Fibroblast of lung (primary cell): Measurements from ENCODE around the gene PTPRF. TPM values are rescaled to one million over a fixed set of nuclear protein-coding genes. Genes with fewer than 3 reads are reported as not detected.

Experiments
- DNase-seq, 2 donors: peaks; one replicate each; pipeline versions ENCODE4 v3.0.0 to v3.0.0-alpha.2; 2010; ENCODE audit warnings: low read depth in 2 of 2
- H2AFZ ChIP-seq: 2 replicates; pipeline ENCODE4 v1.5.1; 2012; ENCODE audit warnings: low read length, control low read depth, inconsistent platforms
- H3K27ac ChIP-seq: 2 replicates; pipeline ENCODE4 v1.5.1; 2011; ENCODE audit warnings: low read length, control low read depth; ENCODE audit not compliant: insufficient read depth
- H3K27me3 ChIP-seq: 2 replicates; pipeline ENCODE4 v1.5.1; 2011; ENCODE audit warnings: mild to moderate bottlenecking, low read length; ENCODE audit not compliant: control insufficient read depth, insufficient read depth
- H3K36me3 ChIP-seq: 2 replicates; pipeline ENCODE4 v1.5.1; 2011; ENCODE audit warnings: low read length; ENCODE audit not compliant: control insufficient read depth, insufficient read depth
- H3K4me1 ChIP-seq: 2 replicates; pipeline ENCODE4 v1.5.1; 2011; ENCODE audit warnings: low read length; ENCODE audit not compliant: control insufficient read depth, insufficient read depth; ENCODE audit errors: extremely low read depth
- H3K4me2 ChIP-seq: 2 replicates; pipeline ENCODE4 v1.5.1; 2011; ENCODE audit warnings: low read length, control low read depth; ENCODE audit not compliant: insufficient read depth; ENCODE audit errors: extremely low read depth
- H3K4me3 ChIP-seq, 4 experiments: fragments of 200-600 bp in 1 of 4; sonication (generic) in 1 of 4; replicated peaks in 1 of 4; 2 replicates each; pipeline ENCODE4 v1.5.1; 2011 to 2016; ENCODE audit warnings: low read length in 4 of 4, low read depth in 3 of 4, mild to moderate bottlenecking in 3 of 4, control low read depth in 2 of 4, inconsistent platforms in 1 of 4, mixed read lengths in 1 of 4; ENCODE audit not compliant: insufficient read depth in 1 of 4; ENCODE audit errors: control extremely low read depth in 1 of 4
- H3K79me2 ChIP-seq: 2 replicates; pipeline ENCODE4 v1.5.1; 2012; ENCODE audit warnings: mild to moderate bottlenecking, low read length, inconsistent platforms; ENCODE audit not compliant: control insufficient read depth, insufficient read depth
- H3K9ac ChIP-seq: 2 replicates; pipeline ENCODE4 v1.5.1; 2011; ENCODE audit warnings: mild to moderate bottlenecking, low read length, control low read depth; ENCODE audit not compliant: insufficient read depth
- H3K9me3 ChIP-seq: 2 replicates; pipeline ENCODE4 v1.5.1; 2012; ENCODE audit warnings: low read depth, low read length; ENCODE audit not compliant: control insufficient read depth, insufficient read depth
- H4K20me1 ChIP-seq: 2 replicates; pipeline ENCODE4 v1.5.1; 2011; ENCODE audit warnings: low read length; ENCODE audit not compliant: control insufficient read depth, insufficient read depth; ENCODE audit errors: extremely low read depth
- EZH2 ChIP-seq: IDR thresholded peaks from 2 replicates; pipeline ENCODE4 v1.5.1; 2012; ENCODE audit warnings: low read length, control low read depth, mild to moderate bottlenecking; ENCODE audit errors: missing control alignments
- polyA plus RNA-seq, 2 donors: library from polyadenylated mRNA; depleted of rRNA in 1 of 2; stranded (reverse) in 1 of 2; unstranded in 1 of 2; fragments of >200 nt; gene quantifications; 2 replicates each; pipeline ENCODE4 v1.2.1, GENCODE V29; 2011 to 2012; ENCODE audit warnings: missing spikeins in 1 of 2
- total RNA-seq: library from RNA; depleted of rRNA; stranded (reverse); fragments of >200 nt; gene quantifications from 2 replicates; pipeline ENCODE4 v1.2.1, GENCODE V29; 2014
- TF ChIP-seq, protein P1 (sequence below), 2 donors: IDR thresholded peaks in 1 of 2; conservative IDR thresholded peaks in 1 of 2; 1 replicate in 1 of 2; 2 replicates in 1 of 2; pipeline ENCODE4 v1.5.1; 2011 to 2012; ENCODE audit warnings: low read length in 2 of 2, control low read depth in 1 of 2, inconsistent platforms in 1 of 2, low read depth in 1 of 2, mild to moderate bottlenecking in 1 of 2

Gene PTPRF
- total and polyA plus RNA-seq, 2 donors (not counting 1 experiment from before 2014, with no cell fraction given): 45.2 to 52.0 TPM

GRCh38 chr1:43653893-43654292 lies 123.2 kb downstream of the PTPRF start:
- Histone ChIP-seq H3K9ac (no peak overlapping the region), H4K20me1 (no peaks in the 10 kb centered on the region), H3K27ac (no peak overlapping the region), H3K79me2 (peaks cover 33% of the 10 kb centered on the region), H3K4me3 (no peak overlapping the region), H2AFZ (no peak overlapping the region), H3K27me3 (no peaks in the 10 kb centered on the region), H3K36me3 (peaks cover 7% of the 10 kb centered on the region), H3K9me3 (no peaks in the 10 kb centered on the region), H3K4me1 (peaks cover 4% of the 10 kb centered on the region), H3K4me2 (no peak overlapping the region)
- no peak for TF ChIP-seq EZH2
- TF ChIP-seq, protein P1, sequence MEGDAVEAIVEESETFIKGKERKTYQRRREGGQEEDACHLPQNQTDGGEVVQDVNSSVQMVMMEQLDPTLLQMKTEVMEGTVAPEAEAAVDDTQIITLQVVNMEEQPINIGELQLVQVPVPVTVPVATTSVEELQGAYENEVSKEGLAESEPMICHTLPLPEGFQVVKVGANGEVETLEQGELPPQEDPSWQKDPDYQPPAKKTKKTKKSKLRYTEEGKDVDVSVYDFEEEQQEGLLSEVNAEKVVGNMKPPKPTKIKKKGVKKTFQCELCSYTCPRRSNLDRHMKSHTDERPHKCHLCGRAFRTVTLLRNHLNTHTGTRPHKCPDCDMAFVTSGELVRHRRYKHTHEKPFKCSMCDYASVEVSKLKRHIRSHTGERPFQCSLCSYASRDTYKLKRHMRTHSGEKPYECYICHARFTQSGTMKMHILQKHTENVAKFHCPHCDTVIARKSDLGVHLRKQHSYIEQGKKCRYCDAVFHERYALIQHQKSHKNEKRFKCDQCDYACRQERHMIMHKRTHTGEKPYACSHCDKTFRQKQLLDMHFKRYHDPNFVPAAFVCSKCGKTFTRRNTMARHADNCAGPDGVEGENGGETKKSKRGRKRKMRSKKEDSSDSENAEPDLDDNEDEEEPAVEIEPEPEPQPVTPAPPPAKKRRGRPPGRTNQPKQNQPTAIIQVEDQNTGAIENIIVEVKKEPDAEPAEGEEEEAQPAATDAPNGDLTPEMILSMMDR (conservative IDR thresholded peaks at IDR 0.05 in 1 of 2, IDR thresholded peaks at IDR 0.05 in 1 of 2; ENCODE audit: low read depth in 1 of 2, low read length in 2 of 2): no peak
- no peak for DNase-seq

DNA sequence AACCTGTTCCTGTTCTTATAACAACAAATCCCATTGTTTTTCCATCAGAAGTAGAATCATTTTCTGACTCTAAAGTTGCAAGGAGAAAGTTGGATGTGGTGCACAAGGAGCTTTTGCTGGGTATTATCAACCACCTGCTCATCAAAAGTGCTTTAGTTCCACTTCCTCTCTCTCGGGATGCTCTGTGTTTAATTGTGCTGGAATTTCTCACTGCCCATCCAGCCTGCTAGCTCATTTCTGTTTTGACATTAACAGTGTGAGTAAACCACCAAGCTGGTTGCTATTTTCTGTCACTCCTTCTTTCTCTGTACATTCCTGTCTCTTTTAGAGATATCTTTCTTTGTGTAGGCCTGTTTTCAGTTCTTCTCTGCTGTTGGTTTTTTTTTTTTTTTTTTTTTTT lies 125.3 kb downstream of the PTPRF start:
- Histone ChIP-seq H3K27ac (no peak overlapping the region), H2AFZ (no peak overlapping the region), H3K4me1 (peaks cover 4% of the 10 kb centered on the region), H3K79me2 (peaks cover 27% of the 10 kb centered on the region), H3K36me3 (peaks cover 12% of the 10 kb centered on the region), H3K27me3 (no peaks in the 10 kb centered on the region), H3K9me3 (no peaks in the 10 kb centered on the region), H4K20me1 (no peaks in the 10 kb centered on the region), H3K9ac (no peak overlapping the region), H3K4me2 (no peak overlapping the region), H3K4me3 (no peak overlapping the region)
- no peak for TF ChIP-seq EZH2
- TF ChIP-seq, protein P1 (conservative IDR thresholded peaks at IDR 0.05 in 1 of 2, IDR thresholded peaks at IDR 0.05 in 1 of 2; ENCODE audit: low read depth in 1 of 2, low read length in 2 of 2): no peak
- no peak for DNase-seq

- peaks cover 2% of the 10 kb centered on the region for H3K79me2 ChIP-seq
- no peaks in the 10 kb centered on the region for H3K27me3 ChIP-seq
- H3K4me3 ChIP-seq: no peak overlapping the region
- H3K36me3 ChIP-seq: peaks cover 24% of the 10 kb centered on the region
- no peaks in the 10 kb centered on the region for H3K9me3 ChIP-seq
- no peak for TF ChIP-seq EZH2
- TF ChIP-seq, protein P1 (conservative IDR thresholded peaks at IDR 0.05 in 1 of 2, IDR thresholded peaks at IDR 0.05 in 1 of 2; ENCODE audit: low read depth in 1 of 2, low read length in 2 of 2): no peak
- no peaks in the 10 kb centered on the region for H3K4me1 ChIP-seq
- H3K27ac ChIP-seq: no peak overlapping the region
- no peak overlapping the region for H3K9ac ChIP-seq
- DNase-seq: no peak
- no peaks in the 10 kb centered on the region for H4K20me1 ChIP-seq
- no peak overlapping the region for H2AFZ ChIP-seq
- H3K4me2 ChIP-seq: no peak overlapping the region
These were observed 128.8 kb downstream of the PTPRF start for GRCh38 chr1:43659212-43660166.
